WTC11 (cell line): ENCODE results near the gene FAM47E. TPM values are rescaled to one million over a fixed set of nuclear protein-coding genes. Genes with fewer than 3 reads are reported as not detected.

Experiments used
- ATAC-seq: fragments of 200-7000 bp; cut with Tn5 transposase; 2 replicates; pipeline ENCODE4 v1.10.0; 2021; ENCODE audit warnings: mild to moderate bottlenecking, moderate library complexity
- CTCF ChIA-PET: fragments of 300-600 bp; sonication (Branson Sonifier 250); formaldehyde crosslinking; loops from one replicate; lab custom pipeline; 2021; ENCODE audit warnings: antibody characterized with exemption; lab: Charles Lee
- POLR2A ChIA-PET: fragments of 350-600 bp; sonication (Branson Sonifier 250); formaldehyde crosslinking; loops from one replicate; lab custom pipeline; 2021; ENCODE audit warnings: antibody characterized with exemption; lab: Charles Lee
- DNase-seq: peaks from one replicate; pipeline ENCODE4 v3.0.0; 2021; ENCODE audit warnings: low spot score
- H3K27ac Mint-ChIP-seq: 2 replicates; pipeline ENCODE4 v1.8.0; 2021; ENCODE audit warnings: mixed read lengths
- H3K27me3 Mint-ChIP-seq: 2 replicates; pipeline ENCODE4 v1.8.0; 2021; ENCODE audit warnings: low read depth, mild to moderate bottlenecking, moderate library complexity, mixed read lengths
- H3K36me3 Mint-ChIP-seq: 2 replicates; pipeline ENCODE4 v1.8.0; 2021; ENCODE audit warnings: mixed read lengths
- H3K4me1 Mint-ChIP-seq: 2 replicates; pipeline ENCODE4 v1.8.0; 2022; ENCODE audit warnings: mixed read lengths
- H3K4me3 Mint-ChIP-seq: 2 replicates; pipeline ENCODE4 v1.8.0; 2021; ENCODE audit warnings: mild to moderate bottlenecking, moderate library complexity, mixed read lengths
- H3K9me3 Mint-ChIP-seq: 2 replicates; pipeline ENCODE4 v1.8.0; 2021; ENCODE audit warnings: mixed read lengths
- ATF2 ChIP-seq: sonication (generic); formaldehyde crosslinking; IDR thresholded peaks from 2 replicates; pipeline ENCODE4 v1.8.1; 2022; ENCODE audit warnings: low read depth, missing genetic modification reagents, borderline replicate concordance
- ESRRA ChIP-seq: sonication (generic); formaldehyde crosslinking; IDR thresholded peaks from 2 replicates; pipeline ENCODE4 v1.8.1; 2022; ENCODE audit warnings: mild to moderate bottlenecking, missing genetic modification reagents, borderline replicate concordance
- GABPB1 ChIP-seq: sonication (generic); formaldehyde crosslinking; IDR thresholded peaks from 2 replicates; pipeline ENCODE4 v1.8.1; 2023; ENCODE audit warnings: mild to moderate bottlenecking, missing genetic modification reagents
- GTF2I ChIP-seq: fragments of 250-450 bp; sonication (Bioruptor Pico); conservative IDR thresholded peaks from 2 replicates; pipeline ENCODE4 v1.4.0; 2021; ENCODE audit warnings: mild to moderate bottlenecking
- HMGXB4 ChIP-seq: sonication (generic); formaldehyde crosslinking; IDR thresholded peaks from 2 replicates; pipeline ENCODE4 v1.8.1; 2023; ENCODE audit warnings: mild to moderate bottlenecking, moderate library complexity, missing genetic modification reagents
- IRF1 ChIP-seq: sonication (generic); formaldehyde crosslinking; IDR thresholded peaks from 2 replicates; pipeline ENCODE4 v1.8.0; 2023; ENCODE audit warnings: missing genetic modification reagents
- KAT7 ChIP-seq: sonication (generic); formaldehyde crosslinking; IDR thresholded peaks from 2 replicates; pipeline ENCODE4 v1.8.1; 2023; ENCODE audit warnings: missing genetic modification reagents, mild to moderate bottlenecking, borderline replicate concordance
- MAX ChIP-seq: sonication (generic); formaldehyde crosslinking; IDR thresholded peaks from 2 replicates; pipeline ENCODE4 v1.8.0; 2022; ENCODE audit warnings: mild to moderate bottlenecking, missing genetic modification reagents
- NFE2L1 ChIP-seq: sonication (generic); formaldehyde crosslinking; IDR thresholded peaks from 2 replicates; pipeline ENCODE4 v1.8.1; 2023; ENCODE audit warnings: missing genetic modification reagents
- PREB ChIP-seq: sonication (generic); formaldehyde crosslinking; IDR thresholded peaks from 2 replicates; pipeline ENCODE4 v1.8.1; 2022; ENCODE audit warnings: mild to moderate bottlenecking, missing genetic modification reagents, moderate library complexity, borderline replicate concordance
- PRRX2 ChIP-seq: fragments of 250-450 bp; sonication (Bioruptor Pico); IDR thresholded peaks from 2 replicates; pipeline ENCODE4 v1.8.0; 2021; ENCODE audit warnings: mild to moderate bottlenecking
- TCF7 ChIP-seq: sonication (generic); formaldehyde crosslinking; IDR thresholded peaks from 2 replicates; pipeline ENCODE4 v1.8.0; 2022; ENCODE audit warnings: mild to moderate bottlenecking, low read depth, missing genetic modification reagents, moderate library complexity
- TEAD4 ChIP-seq: sonication (generic); formaldehyde crosslinking; IDR thresholded peaks from 2 replicates; pipeline ENCODE4 v1.8.0; 2022; ENCODE audit warnings: mild to moderate bottlenecking, missing genetic modification reagents
- USF2 ChIP-seq: sonication (generic); formaldehyde crosslinking; IDR thresholded peaks from 2 replicates; pipeline ENCODE4 v1.8.1; 2023; ENCODE audit warnings: mild to moderate bottlenecking, missing genetic modification reagents, moderate library complexity
- ZNF232 ChIP-seq: sonication (generic); formaldehyde crosslinking; IDR thresholded peaks from 2 replicates; pipeline ENCODE4 v1.8.0; 2022; ENCODE audit warnings: mild to moderate bottlenecking, missing genetic modification reagents
- total RNA-seq: library from RNA; stranded (reverse); gene quantifications from 3 replicates; pipeline ENCODE4 v1.2.3, GENCODE V29; 2021
- TF ChIP-seq, protein P1 (sequence below): sonication (generic); formaldehyde crosslinking; IDR thresholded peaks from 2 replicates; pipeline ENCODE4 v1.8.0; 2022; ENCODE audit warnings: mild to moderate bottlenecking, missing genetic modification reagents
- TF ChIP-seq, protein P2 (sequence below): sonication (generic); formaldehyde crosslinking; IDR thresholded peaks from 2 replicates; pipeline ENCODE4 v1.8.1; 2022; ENCODE audit warnings: low read depth, mild to moderate bottlenecking, moderate library complexity, missing genetic modification reagents, borderline replicate concordance
- TF ChIP-seq, protein P3 (sequence below): fragments of 250-450 bp; sonication (Bioruptor Pico); IDR thresholded peaks from 2 replicates; pipeline ENCODE4 v1.9.0; 2021; ENCODE audit warnings: mild to moderate bottlenecking, borderline replicate concordance

FAM47E gene
- total RNA-seq, 1 experiment from 2014 or later = 1.4 TPM

DNA sequence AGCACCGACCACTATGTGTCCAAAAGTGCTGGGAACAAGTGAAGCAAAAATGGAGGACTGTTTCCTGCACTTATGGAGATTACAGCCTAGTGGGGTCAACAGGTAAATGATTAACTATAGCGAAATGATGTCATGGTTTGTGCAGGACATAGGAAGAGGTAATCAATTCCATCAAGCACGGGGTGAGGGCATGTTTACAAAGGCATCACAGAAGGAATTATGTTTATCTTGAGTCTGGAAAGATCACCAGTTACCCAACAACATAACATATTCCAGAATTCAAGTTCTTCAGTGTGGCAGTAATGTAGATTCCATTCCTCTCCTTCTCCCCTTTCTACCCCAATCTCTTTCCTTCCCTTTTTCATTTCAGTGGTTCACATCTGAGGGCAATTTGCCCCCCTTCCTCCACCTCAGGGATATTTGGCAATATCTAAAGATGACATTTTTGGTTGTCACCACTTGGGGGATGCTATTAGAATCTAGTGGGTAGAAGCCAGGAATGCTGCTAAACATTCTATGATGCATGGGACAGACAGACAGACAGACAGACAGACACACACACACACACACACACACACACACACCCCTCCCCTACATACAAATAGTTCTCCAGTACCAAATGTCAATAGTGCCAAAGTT lies 24.1 kb downstream of the FAM47E start:
- H3K4me1 Mint-ChIP-seq = no peaks in the 10 kb centered on the region
- no peak overlapping the region for H3K4me3 Mint-ChIP-seq
- no peaks in the 10 kb centered on the region for H3K36me3 Mint-ChIP-seq
- no peak for TF ChIP-seq TEAD4 (CRISPR knock-in tag)
- TF ChIP-seq KAT7 = no peak
- TF ChIP-seq GABPB1 (CRISPR knock-in tag) = peak; percentile 42
- TF ChIP-seq ZNF232 = no peak
- H3K27ac Mint-ChIP-seq = no peak overlapping the region
- ATAC-seq (no peak), DNase-seq (no peak)
- peaks cover 3% of the 10 kb centered on the region; the same call in 1 of the 2 replicates for H3K27me3 Mint-ChIP-seq
- ChIA-PET POLR2A (no interaction called here), CTCF (no interaction called here)
- H3K9me3 Mint-ChIP-seq = no peaks in the 10 kb centered on the region

- CTCF ChIA-PET = interaction anchor here (0.6 to 2.1 kb wide), 2 partner anchors 101 to 225 kb away, joined by 3 to 6 read pairs; no protein-coding TSS in a partner anchor
- POLR2A ChIA-PET = no interaction called here
- no peak overlapping the region for H3K27ac Mint-ChIP-seq
- no peak for DNase-seq
- no peaks in the 10 kb centered on the region for H3K27me3 Mint-ChIP-seq
- H3K4me1 Mint-ChIP-seq = no peaks in the 10 kb centered on the region
- no peaks in the 10 kb centered on the region for H3K9me3 Mint-ChIP-seq
- H3K36me3 Mint-ChIP-seq = no peaks in the 10 kb centered on the region
- no peak for ATAC-seq
- H3K4me3 Mint-ChIP-seq = no peak overlapping the region
- no peak for TF ChIP-seq IRF1 (CRISPR knock-in tag)
- no peak for TF ChIP-seq NFE2L1 (CRISPR knock-in tag)
- TF ChIP-seq, protein P1, sequence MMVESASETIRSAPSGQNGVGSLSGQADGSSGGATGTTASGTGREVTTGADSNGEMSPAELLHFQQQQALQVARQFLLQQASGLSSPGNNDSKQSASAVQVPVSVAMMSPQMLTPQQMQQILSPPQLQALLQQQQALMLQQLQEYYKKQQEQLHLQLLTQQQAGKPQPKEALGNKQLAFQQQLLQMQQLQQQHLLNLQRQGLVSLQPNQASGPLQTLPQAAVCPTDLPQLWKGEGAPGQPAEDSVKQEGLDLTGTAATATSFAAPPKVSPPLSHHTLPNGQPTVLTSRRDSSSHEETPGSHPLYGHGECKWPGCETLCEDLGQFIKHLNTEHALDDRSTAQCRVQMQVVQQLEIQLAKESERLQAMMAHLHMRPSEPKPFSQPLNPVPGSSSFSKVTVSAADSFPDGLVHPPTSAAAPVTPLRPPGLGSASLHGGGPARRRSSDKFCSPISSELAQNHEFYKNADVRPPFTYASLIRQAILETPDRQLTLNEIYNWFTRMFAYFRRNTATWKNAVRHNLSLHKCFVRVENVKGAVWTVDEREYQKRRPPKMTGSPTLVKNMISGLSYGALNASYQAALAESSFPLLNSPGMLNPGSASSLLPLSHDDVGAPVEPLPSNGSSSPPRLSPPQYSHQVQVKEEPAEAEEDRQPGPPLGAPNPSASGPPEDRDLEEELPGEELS (CRISPR knock-in tag) = no peak
- no peak for TF ChIP-seq ESRRA (CRISPR knock-in tag)
- TF ChIP-seq TCF7 (CRISPR knock-in tag) = no peak
- TF ChIP-seq, protein P2, sequence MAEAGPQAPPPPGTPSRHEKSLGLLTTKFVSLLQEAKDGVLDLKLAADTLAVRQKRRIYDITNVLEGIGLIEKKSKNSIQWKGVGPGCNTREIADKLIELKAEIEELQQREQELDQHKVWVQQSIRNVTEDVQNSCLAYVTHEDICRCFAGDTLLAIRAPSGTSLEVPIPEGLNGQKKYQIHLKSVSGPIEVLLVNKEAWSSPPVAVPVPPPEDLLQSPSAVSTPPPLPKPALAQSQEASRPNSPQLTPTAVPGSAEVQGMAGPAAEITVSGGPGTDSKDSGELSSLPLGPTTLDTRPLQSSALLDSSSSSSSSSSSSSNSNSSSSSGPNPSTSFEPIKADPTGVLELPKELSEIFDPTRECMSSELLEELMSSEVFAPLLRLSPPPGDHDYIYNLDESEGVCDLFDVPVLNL (CRISPR knock-in tag) = no peak
- TF ChIP-seq GTF2I (CRISPR knock-in tag) = no peak
- TF ChIP-seq PRRX2 (CRISPR knock-in tag) = no peak
- TF ChIP-seq ATF2 (CRISPR knock-in tag) = no peak
- TF ChIP-seq PREB (CRISPR knock-in tag) = no peak
- no peak for TF ChIP-seq MAX (CRISPR knock-in tag)
- TF ChIP-seq, protein P3, sequence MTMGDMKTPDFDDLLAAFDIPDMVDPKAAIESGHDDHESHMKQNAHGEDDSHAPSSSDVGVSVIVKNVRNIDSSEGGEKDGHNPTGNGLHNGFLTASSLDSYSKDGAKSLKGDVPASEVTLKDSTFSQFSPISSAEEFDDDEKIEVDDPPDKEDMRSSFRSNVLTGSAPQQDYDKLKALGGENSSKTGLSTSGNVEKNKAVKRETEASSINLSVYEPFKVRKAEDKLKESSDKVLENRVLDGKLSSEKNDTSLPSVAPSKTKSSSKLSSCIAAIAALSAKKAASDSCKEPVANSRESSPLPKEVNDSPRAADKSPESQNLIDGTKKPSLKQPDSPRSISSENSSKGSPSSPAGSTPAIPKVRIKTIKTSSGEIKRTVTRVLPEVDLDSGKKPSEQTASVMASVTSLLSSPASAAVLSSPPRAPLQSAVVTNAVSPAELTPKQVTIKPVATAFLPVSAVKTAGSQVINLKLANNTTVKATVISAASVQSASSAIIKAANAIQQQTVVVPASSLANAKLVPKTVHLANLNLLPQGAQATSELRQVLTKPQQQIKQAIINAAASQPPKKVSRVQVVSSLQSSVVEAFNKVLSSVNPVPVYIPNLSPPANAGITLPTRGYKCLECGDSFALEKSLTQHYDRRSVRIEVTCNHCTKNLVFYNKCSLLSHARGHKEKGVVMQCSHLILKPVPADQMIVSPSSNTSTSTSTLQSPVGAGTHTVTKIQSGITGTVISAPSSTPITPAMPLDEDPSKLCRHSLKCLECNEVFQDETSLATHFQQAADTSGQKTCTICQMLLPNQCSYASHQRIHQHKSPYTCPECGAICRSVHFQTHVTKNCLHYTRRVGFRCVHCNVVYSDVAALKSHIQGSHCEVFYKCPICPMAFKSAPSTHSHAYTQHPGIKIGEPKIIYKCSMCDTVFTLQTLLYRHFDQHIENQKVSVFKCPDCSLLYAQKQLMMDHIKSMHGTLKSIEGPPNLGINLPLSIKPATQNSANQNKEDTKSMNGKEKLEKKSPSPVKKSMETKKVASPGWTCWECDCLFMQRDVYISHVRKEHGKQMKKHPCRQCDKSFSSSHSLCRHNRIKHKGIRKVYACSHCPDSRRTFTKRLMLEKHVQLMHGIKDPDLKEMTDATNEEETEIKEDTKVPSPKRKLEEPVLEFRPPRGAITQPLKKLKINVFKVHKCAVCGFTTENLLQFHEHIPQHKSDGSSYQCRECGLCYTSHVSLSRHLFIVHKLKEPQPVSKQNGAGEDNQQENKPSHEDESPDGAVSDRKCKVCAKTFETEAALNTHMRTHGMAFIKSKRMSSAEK (CRISPR knock-in tag) = no peak
- TF ChIP-seq HMGXB4 = no peak
- no peak for TF ChIP-seq USF2 (CRISPR knock-in tag)
Observed at GRCh38 chr4:76276813-76277212, 25.3 kb downstream of the FAM47E start.
